Keratinocyte (primary cell): ENCODE results near the gene SLC26A4. TPM values are rescaled to one million over a fixed set of nuclear protein-coding genes. Genes with fewer than 3 reads are reported as not detected.

Experiments
- DNase-seq: peaks from one replicate; pipeline ENCODE4 v3.0.0-alpha.2; 2011; ENCODE audit warnings: low read depth, missing footprints, low spot score
- FAIRE-seq: peaks from 2 replicates; lab custom pipeline; 2011; peaks lifted over from hg19 to GRCh38; lab: Jason Lieb, UNC
- H2AFZ ChIP-seq: 2 replicates; pipeline ENCODE4 v1.6.0; 2012; ENCODE audit warnings: low read length, control low read depth, inconsistent platforms; ENCODE audit not compliant: control insufficient read depth
- H3K27ac ChIP-seq: 2 replicates; pipeline ENCODE4 v1.5.1; 2011; ENCODE audit warnings: low read length; ENCODE audit not compliant: control insufficient read depth, insufficient read depth
- H3K27me3 ChIP-seq: 3 replicates; pipeline ENCODE4 v1.6.0; 2011; ENCODE audit warnings: low read length; ENCODE audit not compliant: control insufficient read depth, insufficient read depth; ENCODE audit errors: extremely low read depth
- H3K36me3 ChIP-seq, 2 experiments: 2 replicates in 1 of 2; 3 replicates in 1 of 2; pipeline ENCODE4 v1.5.1; 2011; ENCODE audit warnings: low read length in 2 of 2, mild to moderate bottlenecking in 1 of 2; ENCODE audit not compliant: control insufficient read depth in 2 of 2, insufficient read depth in 2 of 2; ENCODE audit errors: extremely low read depth in 1 of 2
- H3K4me1 ChIP-seq: 3 replicates; pipeline ENCODE4 v1.5.1; 2011; ENCODE audit warnings: low read length; ENCODE audit not compliant: control insufficient read depth, insufficient read depth; ENCODE audit errors: extremely low read depth
- H3K4me2 ChIP-seq: 3 replicates; pipeline ENCODE4 v1.6.0; 2011; ENCODE audit warnings: low read depth, low read length; ENCODE audit not compliant: control insufficient read depth, insufficient read depth; ENCODE audit errors: extremely low read depth
- H3K4me3 ChIP-seq, 3 experiments: fragments of 200-600 bp in 1 of 3; sonication (generic) in 1 of 3; 2 replicates in 2 of 3; 3 replicates in 1 of 3; pipeline ENCODE4 v1.5.1; 2011 to 2016; ENCODE audit warnings: low read length in 3 of 3, mild to moderate bottlenecking in 3 of 3, control low read depth in 2 of 3, inconsistent platforms in 1 of 3, low read depth in 1 of 3, mixed read lengths in 1 of 3, mixed run types in 1 of 3, moderate library complexity in 1 of 3; ENCODE audit not compliant: control insufficient read depth in 2 of 3, insufficient read depth in 2 of 3; ENCODE audit errors: extremely low read depth in 1 of 3
- H3K79me2 ChIP-seq: 2 replicates; pipeline ENCODE4 v1.6.0; 2012; ENCODE audit warnings: low read length; ENCODE audit not compliant: control insufficient read depth, insufficient read depth
- H3K9ac ChIP-seq: 3 replicates; pipeline ENCODE4 v1.6.0; 2011; ENCODE audit warnings: low read length; ENCODE audit not compliant: control insufficient read depth, insufficient read depth; ENCODE audit errors: extremely low read depth
- H3K9me1 ChIP-seq: 3 replicates; pipeline ENCODE4 v1.6.0; 2011; ENCODE audit warnings: low read length; ENCODE audit not compliant: control insufficient read depth, insufficient read depth; ENCODE audit errors: extremely low read depth
- H3K9me3 ChIP-seq: 2 replicates; pipeline ENCODE4 v1.5.1; 2012; ENCODE audit warnings: low read depth, low read length; ENCODE audit not compliant: control insufficient read depth
- H4K20me1 ChIP-seq: 3 replicates; pipeline ENCODE4 v1.6.0; 2011; ENCODE audit warnings: low read length; ENCODE audit not compliant: control insufficient read depth, insufficient read depth; ENCODE audit errors: extremely low read depth
- CTCF ChIP-seq, 3 experiments: IDR thresholded peaks in 1 of 3; conservative IDR thresholded peaks in 1 of 3; optimal IDR thresholded peaks in 1 of 3; 2 replicates in 2 of 3; 3 replicates in 1 of 3; pipeline versions ENCODE3 to v1.5.1; 2011; ENCODE audit warnings: low read length in 3 of 3, mild to moderate bottlenecking in 3 of 3, moderate library complexity in 2 of 3, control low read depth in 1 of 3, inconsistent platforms in 1 of 3; ENCODE audit not compliant: insufficient read depth in 2 of 3; ENCODE audit errors: extremely low read depth in 1 of 3
- EZH2 ChIP-seq: IDR thresholded peaks from one replicate; pipeline ENCODE4 v1.6.1; 2012; ENCODE audit warnings: inconsistent platforms, mild to moderate bottlenecking, low read length, moderate library complexity
- dilution Hi-C: fragments of 300-500 bp; cut with MboI; formaldehyde crosslinking; loops from one replicate; pipeline ENCODE4 v1.7.0; 2020; ENCODE audit warnings: low sequenced_read_pairs; ENCODE audit not compliant: extremely low pct_ligation_motif_present
- polyA plus RNA-seq, 5 experiments: library from polyadenylated mRNA; depleted of rRNA in 3 of 5; stranded (reverse) in 3 of 5; stranded (forward) in 1 of 5; unstranded in 1 of 5; fragments of >200 nt; gene quantifications; 1 replicate in 1 of 5; 2 replicates in 3 of 5; 3 replicates in 1 of 5; pipeline versions ENCODE4 v1.2.1 to v1.2.3, GENCODE V29; 2011 to 2012; ENCODE audit warnings: missing spikeins in 2 of 5, low read depth in 1 of 5, low replicate concordance in 1 of 5

Gene SLC26A4
- polyA plus RNA-seq, 1 donor (not counting 4 experiments of a cell fraction or from before 2014, with no cell fraction given) = 0.26 TPM

- H3K27ac ChIP-seq = no peak overlapping the region
- no peaks in the 10 kb centered on the region for H3K79me2 ChIP-seq
- dilution Hi-C loops = no loop called here
- no peak for TF ChIP-seq EZH2
- no peak for TF ChIP-seq CTCF (optimal IDR thresholded peaks at IDR 0.05 in 1 of 3, IDR thresholded peaks at IDR 0.05 in 1 of 3, conservative IDR thresholded peaks at IDR 0.05 in 1 of 3; ENCODE audit: extremely low read depth in 1 of 3, insufficient read depth in 2 of 3, low read length in 3 of 3)
- H3K27me3 ChIP-seq = peaks cover 3% of the 10 kb centered on the region
- no peaks in the 10 kb centered on the region for H3K36me3 ChIP-seq
- H3K9me3 ChIP-seq = no peaks in the 10 kb centered on the region
- H3K4me1 ChIP-seq = no peaks in the 10 kb centered on the region
- FAIRE-seq (no peak), DNase-seq (no peak)
- no peaks in the 10 kb centered on the region for H3K9me1 ChIP-seq
- no peak overlapping the region for H3K4me3 ChIP-seq
- H3K9ac ChIP-seq = no peak overlapping the region
- H3K4me2 ChIP-seq = no peak overlapping the region
- no peaks in the 10 kb centered on the region for H4K20me1 ChIP-seq
- H2AFZ ChIP-seq = no peak overlapping the region
These were observed 36.9 kb downstream of the SLC26A4 start for GRCh38 chr7:107697321-107698049.

GRCh38 chr7:107700570-107700969 lies 39.9 kb downstream of the SLC26A4 start:
- no peaks in the 10 kb centered on the region for H3K9me1 ChIP-seq
- dilution Hi-C loops = no loop called here
- no peaks in the 10 kb centered on the region for H3K36me3 ChIP-seq
- H3K27me3 ChIP-seq = no peaks in the 10 kb centered on the region
- H3K4me1 ChIP-seq = no peaks in the 10 kb centered on the region
- H3K4me2 ChIP-seq = no peak overlapping the region
- no peaks in the 10 kb centered on the region for H4K20me1 ChIP-seq
- no peak overlapping the region for H3K4me3 ChIP-seq
- no peak for DNase-seq
- H3K79me2 ChIP-seq = no peaks in the 10 kb centered on the region
- TF ChIP-seq CTCF (optimal IDR thresholded peaks at IDR 0.05 in 1 of 3, IDR thresholded peaks at IDR 0.05 in 1 of 3, conservative IDR thresholded peaks at IDR 0.05 in 1 of 3; ENCODE audit: extremely low read depth in 1 of 3, insufficient read depth in 2 of 3, low read length in 3 of 3) = no peak
- TF ChIP-seq EZH2 = no peak
- no peak overlapping the region for H3K9ac ChIP-seq
- FAIRE-seq = no peak
- H3K27ac ChIP-seq = no peak overlapping the region
- H2AFZ ChIP-seq = no peak overlapping the region
- H3K9me3 ChIP-seq = no peaks in the 10 kb centered on the region
